GM12878 (cell line): ENCODE results near the gene MAGI1. TPM values are rescaled to one million over a fixed set of nuclear protein-coding genes. Genes with fewer than 3 reads are reported as not detected.

Experiments used
- ATAC-seq: fragments of 200-7000 bp; cut with Tn5 transposase; 3 replicates; pipeline ENCODE4 v1.9.1; 2020; ENCODE audit warnings: mild to moderate bottlenecking, moderate library complexity
- BruUV-seq: library from RNA; stranded (reverse); fragments of 400-500 nt; replicated peaks from 2 replicates; lab custom pipeline; 2021; lab: Mats Ljungman, UMichigan
- CTCF ChIA-PET: fragments of 300-600 bp; sonication (Branson Sonifier 250); formaldehyde crosslinking; extraction: SDS; loops from one replicate; lab custom pipeline; 2021; ENCODE audit warnings: inconsistent platforms; lab: Yijun Ruan, JAX
- POLR2A ChIA-PET: fragments of 350-600 bp; formaldehyde crosslinking; extraction: SDS; loops from one replicate; lab custom pipeline; 2021; ENCODE audit warnings: inconsistent platforms; lab: Charles Lee
- RAD21 ChIA-PET: fragments of 300-600 bp; sonication (Branson Sonifier 250); formaldehyde crosslinking; loops from one replicate; lab custom pipeline; 2023; ENCODE audit warnings: antibody characterized with exemption; ENCODE audit not compliant: unreplicated experiment; lab: Charles Lee
- SMC1A ChIA-PET: fragments of 300-600 bp; sonication (Branson Sonifier 250); formaldehyde crosslinking; loops from one replicate; lab custom pipeline; 2023; ENCODE audit not compliant: unreplicated experiment, uncharacterized antibody; lab: Charles Lee
- DNase-seq: peaks from one replicate; pipeline ENCODE4 v3.0.0-alpha.2; 2011; ENCODE audit warnings: low read depth, low spot score
- FAIRE-seq: peaks from 3 replicates; lab custom pipeline; 2011; peaks lifted over from hg19 to GRCh38; lab: Jason Lieb, UNC
- H2AFZ ChIP-seq: 2 replicates; pipeline ENCODE4 v1.6.0; 2011; ENCODE audit warnings: low read depth, low read length, control low read depth; ENCODE audit not compliant: control insufficient read depth
- H3K27ac ChIP-seq: 2 replicates; pipeline ENCODE4 v1.5.1; 2011; ENCODE audit warnings: control low read depth; ENCODE audit not compliant: control insufficient read depth, insufficient read depth
- H3K27me3 ChIP-seq, 2 experiments: replicated peaks in 1 of 2; 2 replicates each; pipeline versions ENCODE4 v1.6.0 to v1.6.1; 2011; ENCODE audit warnings: low read length in 1 of 2; ENCODE audit not compliant: control insufficient read depth in 2 of 2, insufficient read depth in 2 of 2
- H3K36me3 ChIP-seq, 2 experiments: 2 replicates each; pipeline ENCODE4 v1.5.1; 2011; ENCODE audit warnings: low read length in 1 of 2; ENCODE audit not compliant: control insufficient read depth in 2 of 2, insufficient read depth in 2 of 2
- H3K4me1 ChIP-seq: 2 replicates; pipeline ENCODE4 v1.6.1; 2011; ENCODE audit warnings: mild to moderate bottlenecking, low read length, moderate library complexity, mixed read lengths; ENCODE audit not compliant: control insufficient read depth, insufficient read depth
- H3K4me2 ChIP-seq: 2 replicates; pipeline ENCODE4 v1.6.0; 2011; ENCODE audit warnings: control low read depth; ENCODE audit not compliant: control insufficient read depth, insufficient read depth
- H3K4me3 ChIP-seq: fragments of 200-600 bp; sonication (generic); 2 replicates; pipeline ENCODE4 v1.5.1; 2016
- H3K79me2 ChIP-seq: 2 replicates; pipeline ENCODE4 v1.6.0; 2011; ENCODE audit warnings: low read length; ENCODE audit not compliant: control insufficient read depth, insufficient read depth
- H3K9ac ChIP-seq: 2 replicates; pipeline ENCODE4 v1.8.0; 2011; ENCODE audit warnings: low read length, control low read depth, mixed read lengths; ENCODE audit not compliant: control insufficient read depth, insufficient read depth
- H3K9me3 ChIP-seq: replicated peaks from 3 replicates; pipeline ENCODE4 v1.5.1; 2011; ENCODE audit warnings: mild to moderate bottlenecking, low read length; ENCODE audit not compliant: control insufficient read depth, insufficient read depth
- H4K20me1 ChIP-seq: 2 replicates; pipeline ENCODE4 v1.6.0; 2011; ENCODE audit not compliant: control insufficient read depth, insufficient read depth
- ATF2 ChIP-seq: IDR thresholded peaks from 2 replicates; pipeline ENCODE4 v1.6.1; 2012; ENCODE audit warnings: low read length, inconsistent platforms
- BACH1 ChIP-seq: fragments of 450-650 bp; IDR thresholded peaks from 2 replicates; pipeline ENCODE4 v1.6.1; 2017; ENCODE audit warnings: mild to moderate bottlenecking, borderline replicate concordance
- CTCF ChIP-seq, 3 experiments: IDR thresholded peaks in 2 of 3; conservative IDR thresholded peaks in 1 of 3; 2 replicates each; pipeline ENCODE4 v1.5.1; 2011; ENCODE audit warnings: low read depth in 3 of 3, low read length in 3 of 3, mild to moderate bottlenecking in 3 of 3, control low read depth in 2 of 3, moderate library complexity in 2 of 3, inconsistent platforms in 1 of 3, mixed read lengths in 1 of 3; ENCODE audit not compliant: control insufficient read depth in 2 of 3, insufficient read depth in 1 of 3; ENCODE audit errors: extremely low read depth in 1 of 3
- ESRRA ChIP-seq: IDR thresholded peaks from 2 replicates; pipeline ENCODE4 v1.6.1; 2012; ENCODE audit warnings: mild to moderate bottlenecking, low read length, improper control_type of control experiment
- HDGF ChIP-seq: fragments of 450-650 bp; IDR thresholded peaks from 2 replicates; pipeline ENCODE4 v1.6.1; 2016; ENCODE audit warnings: antibody characterized with exemption
- IRF3 ChIP-seq: fragments of 450-650 bp; IDR thresholded peaks from 2 replicates; pipeline ENCODE4 v1.6.1; 2014; ENCODE audit warnings: mild to moderate bottlenecking
- KDM1A ChIP-seq: fragments of 200-600 bp; sonication (generic); IDR thresholded peaks from 2 replicates; pipeline ENCODE4 v1.6.1; 2016; ENCODE audit warnings: borderline replicate concordance
- LARP7 ChIP-seq: fragments of 450-650 bp; IDR thresholded peaks from 2 replicates; pipeline ENCODE4 v1.6.1; 2017; ENCODE audit warnings: mild to moderate bottlenecking
- MEF2A ChIP-seq: IDR thresholded peaks from 2 replicates; pipeline ENCODE4 v1.6.1; 2011; ENCODE audit warnings: low read depth, mild to moderate bottlenecking, low read length, moderate library complexity; ENCODE audit not compliant: insufficient read depth
- MYB ChIP-seq: fragments of 150-350 bp; IDR thresholded peaks from 2 replicates; pipeline ENCODE4 v1.6.1; 2014; ENCODE audit warnings: mild to moderate bottlenecking, low read depth, low read length, borderline replicate concordance
- NR2C1 ChIP-seq: fragments of 450-650 bp; IDR thresholded peaks from 2 replicates; pipeline ENCODE4 v1.6.1; 2017; ENCODE audit warnings: antibody characterized with exemption, mild to moderate bottlenecking, moderate library complexity
- POLR2AphosphoS5 ChIP-seq: IDR thresholded peaks from 2 replicates; pipeline ENCODE4 v1.6.1; 2011; ENCODE audit warnings: mild to moderate bottlenecking, low read length, inconsistent platforms
- RB1 ChIP-seq: fragments of 450-650 bp; formaldehyde crosslinking; IDR thresholded peaks from 2 replicates; pipeline ENCODE4 v1.6.1; 2017; ENCODE audit warnings: mild to moderate bottlenecking, borderline replicate concordance
- SIX5 ChIP-seq: IDR thresholded peaks from 2 replicates; pipeline ENCODE4 v1.6.1; 2011; ENCODE audit warnings: mild to moderate bottlenecking, low read depth, low read length, moderate library complexity; ENCODE audit not compliant: severe bottlenecking
- SPI1 ChIP-seq: IDR thresholded peaks from 2 replicates; pipeline ENCODE4 v1.6.1; 2011; ENCODE audit warnings: low read depth, mild to moderate bottlenecking, low read length, moderate library complexity, borderline replicate concordance; ENCODE audit not compliant: insufficient read depth
- ZBTB4 ChIP-seq: fragments of 450-650 bp; formaldehyde crosslinking; IDR thresholded peaks from 2 replicates; pipeline ENCODE4 v1.4.0; 2022; ENCODE audit warnings: mild to moderate bottlenecking, moderate library complexity
- ZNF217 ChIP-seq: fragments of 450-650 bp; IDR thresholded peaks from 2 replicates; pipeline ENCODE4 v1.6.1; 2017; ENCODE audit warnings: antibody characterized with exemption, mild to moderate bottlenecking
- WGBS: methylation state at CpG from one replicate; pipeline ENCODE4 v1.1.6; 2016; ENCODE audit warnings: low lambda C conversion rate; ENCODE audit not compliant: insufficient replicate concordance, insufficient coverage; ENCODE audit errors: missing lambda C conversion rate; 5-methylcytosine and 5-hydroxymethylcytosine counted together
- in situ Hi-C: fragments of 300-500 bp; cut with MboI; formaldehyde crosslinking; loops from 9 replicates; pipeline ENCODE4 v1.14.3; 2018; ENCODE audit warnings: mixed read lengths
- intact Hi-C: fragments of 100-400 bp; cut with micrococcal nuclease; formaldehyde crosslinking; loops from one replicate; pipeline ENCODE4 v1.14.2; 2022; ENCODE audit not compliant: unreplicated experiment
- polyA plus RNA-seq, 11 experiments: library from polyadenylated mRNA; depleted of rRNA in 4 of 11; unstranded in 6 of 11; stranded (reverse) in 5 of 11; fragments of >200 nt; fragmentation: Nextera tagmentation in 4 of 11; fragmentation: Illumina TruSeq in 1 of 11; extraction: Ambion mirVana in 4 of 11; extraction: Trizol in 1 of 11; gene quantifications; 1 replicate in 1 of 11; 2 replicates in 10 of 11; pipeline versions ENCODE4 v1.2.1 to v1.2.3, GENCODE V29; 2011 to 2016; ENCODE audit warnings: inconsistent platforms in 2 of 11, missing spikeins in 2 of 11, low read depth in 1 of 11
- total RNA-seq, 4 experiments: library from RNA; depleted of rRNA in 3 of 4; stranded (reverse); fragments of >200 nt in 3 of 4; fragmentation: Illumina TruSeq in 1 of 4; extraction: Trizol in 1 of 4; gene quantifications; 2 replicates each; pipeline versions ENCODE4 v1.2.1 to v1.2.3, GENCODE V29; 2013 to 2021

Gene MAGI1
- total and polyA plus RNA-seq, 10 of the 15 experiments (the other 5 are each of a cell fraction or from before 2014, with no cell fraction given) = 0.02 to 3.3 (median 0.29) TPM; not detected in 1

- TF ChIP-seq CTCF (IDR thresholded peaks at IDR 0.05 in 2 of 3, conservative IDR thresholded peaks at IDR 0.05 in 1 of 3; ENCODE audit: control insufficient read depth in 2 of 3, extremely low read depth in 1 of 3, insufficient read depth in 1 of 3, low read depth in 3 of 3, low read length in 3 of 3) = no peak
- TF ChIP-seq, all 136 proteins: peak for 0
Measured at GRCh38 chr3:65560901-65561300, 477.8 kb downstream of the MAGI1 start (continued).

DNA sequence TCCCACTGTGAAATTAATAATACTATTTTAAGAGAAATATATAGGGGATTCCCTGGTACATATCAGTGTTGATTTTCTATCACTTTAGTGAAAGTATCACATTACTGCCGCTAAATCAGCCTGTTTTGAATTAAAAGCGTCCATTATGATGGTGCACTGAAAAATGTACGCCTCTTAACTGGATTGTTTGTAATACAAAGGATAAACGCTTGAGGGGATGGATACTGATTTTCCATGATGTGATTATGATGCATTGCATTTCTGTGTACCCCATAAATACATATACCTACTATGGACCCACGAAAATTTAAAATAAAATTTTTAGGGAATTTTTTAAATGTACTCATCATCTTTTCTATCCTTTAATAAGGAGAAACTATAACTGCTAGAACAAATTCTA lies 478.6 kb downstream of the MAGI1 start:
- H4K20me1 ChIP-seq = no peaks in the 10 kb centered on the region
- RAD21 ChIA-PET = no interaction called here
- ATAC-seq (no peak), FAIRE-seq (no peak), DNase-seq (no peak)
- no peak overlapping the region for H3K9ac ChIP-seq
- POLR2A ChIA-PET = no interaction called here
- no peaks in the 10 kb centered on the region for H3K79me2 ChIP-seq
- CTCF ChIA-PET = no interaction called here
- H3K27me3 ChIP-seq = no peaks in the 10 kb centered on the region
- H3K4me2 ChIP-seq = no peak overlapping the region
- no peak overlapping the region for H3K27ac ChIP-seq
- H3K4me1 ChIP-seq = no peaks in the 10 kb centered on the region
- no peak overlapping the region for H2AFZ ChIP-seq
- TF ChIP-seq NR2C1 = no peak
- no peak for TF ChIP-seq POLR2AphosphoS5
- no peak for TF ChIP-seq SIX5
- TF ChIP-seq ESRRA = no peak
- TF ChIP-seq ZNF217 = no peak
- TF ChIP-seq ATF2 = no peak
- TF ChIP-seq RB1 = no peak
- no peak for TF ChIP-seq IRF3
- TF ChIP-seq HDGF = no peak
- no peak for TF ChIP-seq MEF2A
- TF ChIP-seq MYB = no peak
- no peak for TF ChIP-seq KDM1A
- no peak for TF ChIP-seq LARP7
- TF ChIP-seq ZBTB4 (CRISPR knock-in tag) = no peak
- no peak for TF ChIP-seq BACH1
- TF ChIP-seq SPI1 = no peak
- WGBS = 18% methylated on average over 5 of the region's 5 CpGs
- in situ Hi-C loops (no loop called here), intact Hi-C loops (no loop called here)
- SMC1A ChIA-PET = interaction anchor here (0.5 to 1.0 kb wide), 2 partner anchors 58 to 1992 kb away, joined by 3 read pairs; no protein-coding TSS in a partner anchor
- H3K4me3 ChIP-seq = no peak overlapping the region
- no TSS peak for BruUV-seq
- no peaks in the 10 kb centered on the region for H3K9me3 ChIP-seq
- H3K36me3 ChIP-seq = no peaks in the 10 kb centered on the region
